Suppressor macrophage treated with lipopolysaccharide for 4 hours (primary cell): ENCODE measurements around the gene SMIM45.
A peak's percentile ranks its signal among the peaks of the same experiment; 100 is the strongest.

Experiments
- DNase-seq: peaks from one replicate; pipeline ENCODE4 v3.0.0-alpha.2; 2020

SMIM45 gene

DNA sequence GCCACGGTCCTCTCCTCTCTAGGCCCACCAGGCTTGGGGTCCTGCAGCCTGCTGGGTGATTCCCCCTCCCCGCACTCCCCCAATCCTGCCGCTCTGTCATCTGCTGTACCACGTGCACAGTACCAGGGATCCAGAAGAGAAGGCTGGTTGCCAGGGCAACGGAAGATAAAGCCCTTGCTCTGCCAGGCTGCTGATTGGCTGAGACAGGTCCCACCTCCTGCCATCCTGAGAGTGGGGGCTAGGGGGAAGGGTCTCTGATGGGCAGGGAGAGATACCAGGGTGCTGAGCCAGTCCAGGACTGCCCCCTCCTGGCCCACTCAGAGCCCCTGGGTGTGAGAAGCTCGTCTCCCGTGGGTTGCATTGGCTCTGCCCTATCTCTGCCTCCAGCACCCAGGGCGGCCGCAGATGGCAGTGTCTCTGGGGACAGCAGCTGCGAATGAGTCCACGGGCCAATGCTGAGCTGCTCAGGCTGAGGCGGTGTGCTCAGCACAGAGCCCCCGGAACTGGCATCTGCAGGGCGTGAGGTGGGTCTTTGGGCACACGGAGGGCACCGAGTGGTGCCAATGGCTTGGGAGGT lies at the start of gene SMIM45:
TSS of gene SMIM45 (plus strand) at position 253 of the 577 bp plus-strand sequence.
- DNase-seq: no peak

GRCh38 chr22:41902932-41903421 lies 49.0 kb upstream of the SMIM45 start:
- DNase-seq: no peak

- no peak for DNase-seq
Measured at GRCh38 chr22:41904450-41905410, 47.2 kb upstream of the SMIM45 start.

DNA sequence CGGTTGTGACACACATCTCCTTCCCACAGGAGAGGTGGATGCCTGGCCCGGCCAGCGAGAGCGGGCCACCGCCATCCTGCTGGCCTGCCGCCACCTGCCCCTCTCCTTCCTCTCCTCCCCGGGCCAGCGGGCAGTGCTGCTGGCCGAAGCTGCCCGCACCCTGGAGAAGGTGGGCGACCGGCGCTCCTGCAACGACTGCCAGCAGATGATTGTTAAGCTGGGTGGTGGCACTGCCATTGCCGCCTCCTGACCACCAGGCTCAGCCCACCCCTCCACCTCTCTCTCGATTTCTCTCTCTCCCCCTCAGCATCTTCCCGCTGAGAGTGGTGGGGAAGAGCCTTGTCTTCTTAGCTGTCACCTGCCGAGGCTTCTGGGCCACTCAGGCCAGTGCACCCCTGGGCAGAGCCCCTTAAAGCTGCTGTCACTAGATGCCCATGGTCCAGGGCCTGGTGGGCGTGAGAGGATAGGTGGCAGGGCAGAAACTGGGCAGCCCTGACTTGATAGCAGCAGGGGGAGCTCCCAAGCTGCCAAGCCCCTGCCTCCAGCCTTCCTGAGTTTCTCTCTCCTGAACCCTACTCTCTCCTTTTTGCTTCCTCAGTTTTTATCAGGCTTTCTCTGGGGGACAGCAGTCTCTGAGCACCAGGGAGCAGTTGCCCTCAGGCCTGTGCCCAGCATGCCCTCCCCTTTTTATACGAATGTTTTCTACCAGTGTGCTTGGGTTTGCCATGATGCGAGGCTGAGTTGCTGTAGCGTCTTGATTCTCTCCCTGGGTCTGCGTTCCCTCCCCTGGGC lies 46.3 kb upstream of the SMIM45 start:
- DNase-seq: no peak

GRCh38 chr22:41906822-41907221 lies 45.1 kb upstream of the SMIM45 start:
- DNase-seq: no peak

GRCh38 chr22:41907436-41908401 lies 44.2 kb upstream of the SMIM45 start:
- no peak for DNase-seq

DNA sequence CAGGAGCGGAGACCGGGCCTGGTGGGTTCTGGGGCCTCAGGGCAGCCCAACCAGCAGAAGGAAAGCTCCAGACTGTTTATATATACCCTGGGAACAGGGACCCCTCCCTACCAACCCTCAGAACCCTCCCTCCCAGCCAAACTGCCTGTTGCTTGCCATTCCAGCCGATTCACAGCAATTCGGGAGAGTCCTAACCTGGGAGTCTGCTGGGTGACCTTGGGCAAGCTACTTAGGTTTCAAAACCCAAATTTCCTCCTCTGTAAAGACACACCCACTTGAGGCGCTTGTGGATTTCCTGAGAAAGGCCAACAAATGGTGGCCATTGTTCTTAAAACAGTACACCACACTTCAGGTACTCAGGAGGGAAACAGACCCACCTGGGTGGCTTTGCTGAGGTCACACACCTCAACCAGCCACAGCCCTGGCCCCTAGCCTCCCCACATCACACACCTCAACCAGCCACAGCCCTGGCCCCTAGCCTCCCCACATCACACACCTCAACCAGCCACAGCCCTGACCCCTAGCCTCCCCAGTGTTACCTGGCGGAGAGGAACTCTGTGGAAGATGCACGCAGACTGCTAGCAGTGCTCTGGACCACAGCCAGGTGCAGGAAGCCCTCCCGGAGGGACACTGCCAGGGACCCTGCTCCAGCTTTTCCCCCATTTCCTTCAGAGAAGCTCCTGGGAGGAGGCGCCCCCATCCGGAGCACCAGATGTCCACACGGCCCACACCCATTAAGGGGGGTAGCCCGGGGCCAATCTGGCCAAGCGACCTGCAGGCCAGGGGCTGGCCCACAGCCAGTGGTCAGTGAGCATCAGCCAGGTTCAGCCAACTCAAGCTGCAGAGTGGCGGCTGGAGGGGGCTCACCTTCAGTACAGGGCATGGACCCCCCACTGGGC lies 43.3 kb upstream of the SMIM45 start:
- DNase-seq: no peak

DNA sequence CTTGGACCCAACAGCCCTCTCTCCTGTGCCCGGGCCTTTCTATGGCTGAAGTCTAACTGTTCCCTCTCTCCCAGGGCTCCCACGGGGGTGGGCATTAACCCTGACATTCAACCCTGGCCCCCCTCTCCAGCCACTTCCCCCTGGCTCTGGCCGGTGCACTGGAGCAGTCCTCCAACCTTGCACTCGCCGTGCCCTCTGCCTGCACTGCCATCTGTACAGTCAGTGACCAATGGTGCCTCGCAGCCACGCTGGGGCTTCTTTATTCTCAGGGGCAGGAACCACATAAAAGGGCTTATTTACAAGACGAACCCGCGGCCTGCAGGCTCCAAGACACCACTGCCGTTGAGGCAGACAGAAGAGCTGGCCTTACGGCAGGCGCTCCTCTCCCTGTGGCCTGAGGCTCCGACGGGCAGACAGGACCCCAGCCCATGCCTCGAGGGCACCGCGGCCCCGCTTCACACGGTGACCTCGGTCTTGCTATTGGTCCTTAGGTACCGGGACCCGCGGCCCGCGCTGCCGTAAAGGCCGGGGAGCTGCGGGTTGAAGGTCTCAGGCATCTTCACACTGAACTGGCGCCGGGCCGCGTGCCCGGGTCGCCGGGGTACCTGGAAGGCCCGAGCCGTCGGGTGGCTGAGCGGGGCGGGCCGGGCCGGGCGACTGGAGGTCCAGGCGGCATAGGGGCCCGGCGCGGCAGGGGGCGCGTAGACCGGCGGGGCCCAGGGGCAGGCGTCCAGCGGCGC lies 42.5 kb upstream of the SMIM45 start:
- DNase-seq: no peak

DNA sequence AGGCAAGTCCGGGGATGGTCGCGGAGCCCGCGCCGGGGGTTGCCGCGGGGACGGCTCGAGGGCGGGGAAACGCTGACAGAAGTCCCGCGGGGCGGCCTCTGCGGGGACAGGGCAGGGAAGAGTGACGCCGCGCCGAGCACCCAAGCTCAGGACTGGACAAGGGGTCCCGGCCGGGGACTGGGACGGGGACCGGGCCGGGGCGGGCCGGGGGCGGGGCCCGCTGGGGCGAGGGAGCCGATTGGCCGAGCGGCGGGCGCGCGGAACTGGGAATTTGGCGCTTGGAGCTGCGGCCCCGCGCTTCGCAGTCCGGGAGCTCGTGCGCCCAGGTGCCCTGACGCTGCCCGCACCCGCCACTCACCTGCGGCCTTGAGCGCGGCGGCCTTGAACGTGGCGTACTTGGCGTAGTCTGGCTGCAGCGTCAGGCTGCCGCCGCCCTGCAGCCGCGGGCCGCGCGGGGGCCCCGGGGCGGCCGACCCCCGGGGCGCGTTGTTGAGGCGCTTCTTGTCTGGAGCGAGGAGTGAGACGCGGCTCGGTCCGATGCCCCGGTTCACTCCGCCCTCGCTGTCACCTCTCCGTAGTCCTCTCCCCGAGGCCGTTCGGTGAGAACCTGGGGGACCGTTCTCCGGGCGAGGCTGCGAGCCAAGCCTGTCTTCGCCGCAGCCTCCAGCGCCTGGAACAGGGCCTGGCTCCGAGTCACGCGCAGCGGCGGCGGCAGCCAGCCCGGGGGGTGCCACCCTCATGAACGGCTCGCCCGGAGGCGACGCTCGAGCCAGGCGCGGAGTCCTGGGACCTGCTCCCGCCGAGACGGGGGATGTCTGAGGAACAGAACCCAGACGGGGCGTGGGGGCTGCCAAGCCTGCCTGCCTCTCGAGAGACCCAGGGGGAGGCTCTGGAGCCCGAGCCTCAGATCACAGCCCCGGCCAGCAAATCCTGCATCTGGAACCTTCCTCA lies 41.6 kb upstream of the SMIM45 start:
- peak; percentile 32 for DNase-seq

DNA sequence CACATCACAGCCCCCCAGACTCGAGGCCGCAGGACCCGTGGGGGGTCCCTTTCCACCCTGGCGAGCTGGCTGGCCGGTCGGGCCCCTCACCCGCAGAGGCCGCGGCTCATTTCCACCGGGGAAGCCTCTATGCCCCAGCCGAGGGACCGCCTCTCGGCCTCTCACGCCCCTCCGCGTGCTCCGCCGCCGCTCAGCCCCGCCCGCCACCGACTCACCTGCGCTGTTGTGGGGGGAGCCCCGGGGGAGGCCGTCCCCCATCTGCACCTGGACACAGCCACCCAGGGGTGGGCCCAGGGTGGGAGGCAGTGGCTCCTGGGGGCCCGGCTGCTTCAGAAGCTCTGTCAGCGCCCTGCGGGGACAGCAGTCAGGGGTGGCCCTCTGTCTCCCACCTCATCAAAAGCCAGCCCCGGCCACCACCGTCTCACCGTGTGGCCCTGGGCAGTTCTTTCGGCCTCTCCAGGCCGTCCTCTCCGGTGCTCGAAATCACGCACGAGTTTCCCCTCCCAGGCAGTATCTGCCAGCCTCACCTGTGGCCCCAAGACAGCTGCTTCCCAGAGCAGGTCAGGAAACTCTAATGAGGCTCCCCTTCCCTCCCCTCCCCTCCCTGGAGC lies 40.8 kb upstream of the SMIM45 start:
- DNase-seq: no peak

DNA sequence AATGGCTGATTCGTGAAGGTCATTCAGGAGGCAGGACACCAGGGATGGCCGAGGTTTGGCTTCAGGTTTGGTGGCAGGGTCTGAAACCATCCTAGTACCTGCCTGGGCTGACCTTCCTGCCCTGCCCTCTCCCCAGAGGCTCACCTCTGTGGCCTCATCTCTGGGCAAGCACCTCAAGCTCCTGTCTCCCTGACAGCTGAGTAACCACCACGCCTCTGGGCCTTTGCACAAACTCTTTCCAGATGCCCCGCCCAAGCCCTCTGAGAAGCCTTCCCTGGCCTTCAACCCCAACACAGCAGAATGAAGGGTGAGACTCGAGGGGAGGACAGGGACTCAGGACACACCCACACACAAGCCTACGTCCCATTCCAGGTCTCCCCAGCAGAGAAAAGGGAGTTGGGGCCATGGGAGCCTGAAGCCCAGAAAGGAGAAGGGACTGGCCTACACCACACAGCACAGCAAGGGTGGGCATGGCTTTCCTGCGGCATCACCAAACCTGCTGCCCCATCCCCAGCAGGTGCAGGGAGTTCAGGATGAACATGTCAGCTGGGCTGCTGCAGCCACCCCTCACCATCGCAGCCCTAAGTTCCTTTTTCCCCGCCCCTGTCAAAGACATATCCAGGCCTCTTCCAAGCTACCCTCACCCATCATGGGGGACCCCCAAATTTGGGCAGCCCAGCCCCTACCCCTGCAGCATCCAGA lies 39.5 kb upstream of the SMIM45 start:
- no peak for DNase-seq

- no peak for DNase-seq
Measured at GRCh38 chr22:41913040-41913719, 38.8 kb upstream of the SMIM45 start.

GRCh38 chr22:41913842-41914534 lies 38.0 kb upstream of the SMIM45 start:
- DNase-seq: no peak

- no peak for DNase-seq
Measured at GRCh38 chr22:41914611-41915034, 37.3 kb upstream of the SMIM45 start.

DNA sequence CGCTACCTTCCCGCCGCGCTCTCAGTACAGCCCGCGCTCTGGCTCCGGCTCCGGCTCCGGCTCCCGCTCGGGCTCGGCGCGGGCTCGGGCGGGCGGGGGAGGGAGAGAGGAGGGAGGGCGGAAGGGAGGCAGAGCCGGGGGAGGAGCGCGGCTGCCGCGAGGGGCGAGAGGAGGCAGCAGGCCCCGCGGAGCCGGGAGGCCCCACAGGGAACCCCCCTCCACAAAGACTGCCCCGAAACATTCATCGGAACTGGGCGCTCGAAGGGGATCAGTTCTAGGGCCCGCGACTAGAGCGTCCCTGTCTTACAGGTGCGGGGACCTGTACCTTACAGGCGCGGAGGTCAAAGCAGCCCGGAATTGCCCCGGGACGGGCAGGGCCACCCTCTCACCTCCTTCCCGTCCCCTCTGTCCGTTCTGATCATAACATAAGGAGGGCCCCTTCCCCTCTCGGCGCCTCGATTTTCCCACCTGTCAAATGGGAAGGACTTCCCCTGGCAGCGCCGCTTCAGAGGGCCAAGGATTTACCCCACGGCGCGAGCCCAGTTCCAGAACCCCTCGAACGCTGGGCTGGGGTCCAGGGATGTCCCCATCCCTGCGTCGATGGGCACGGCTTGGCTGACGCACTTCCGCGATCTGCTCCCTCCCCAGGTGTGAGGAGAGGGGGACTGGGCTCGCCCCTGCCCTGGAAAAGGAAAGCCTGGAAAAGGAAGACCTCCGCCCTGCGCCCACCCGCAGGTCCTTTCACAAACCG lies 36.7 kb upstream of the SMIM45 start, which contains the start of gene SHISA8:
TSS of gene SHISA8 (minus strand) at position 40 of the 751 bp plus-strand sequence. CDS start 407 bp downstream, outside the sequence.
- no peak for DNase-seq
